Uterus (tissue), 2 donors: ENCODE data around the gene LRRC49.

Source experiments
- POLR2A ChIP-seq, 2 donors: fragments of 450-650 bp; IDR thresholded peaks; one replicate each; pipeline ENCODE4 v1.6.1; 2016; ENCODE audit warnings: antibody characterized with exemption in 2 of 2, mild to moderate bottlenecking in 1 of 2, moderate library complexity in 1 of 2
- TF ChIP-seq, protein P1 (sequence below), 4 experiments: fragments of 200-600 bp in 2 of 4; fragments of 450-650 bp in 2 of 4; sonication (generic) in 2 of 4; IDR thresholded peaks; one replicate each; pipeline ENCODE4 v1.5.1; 2016 to 2019; ENCODE audit warnings: antibody characterized with exemption in 4 of 4, mild to moderate bottlenecking in 2 of 4, moderate library complexity in 1 of 4

DNA sequence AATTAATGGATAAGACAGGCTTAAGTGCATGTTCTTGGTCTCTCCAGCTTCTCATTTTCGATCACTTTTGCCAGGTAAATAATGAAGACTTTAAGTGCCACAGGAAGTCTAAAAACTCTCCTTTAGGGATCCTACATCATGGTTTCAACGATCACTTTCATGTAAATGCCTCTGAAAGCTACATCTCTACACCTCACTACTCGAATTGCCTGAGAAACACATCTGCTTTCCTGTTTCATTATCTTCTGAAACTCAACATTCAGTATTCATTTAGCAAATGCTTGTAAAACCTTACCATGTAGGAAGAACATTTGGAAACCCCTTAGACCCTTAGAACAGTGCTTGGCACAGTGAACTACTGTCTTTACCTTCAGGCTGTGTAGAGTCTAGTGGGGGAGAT lies 16.6 kb upstream of the LRRC49 start:
- TF ChIP-seq POLR2A (IDR thresholded peaks at IDR 0.05), result no peak
- TF ChIP-seq, protein P1, sequence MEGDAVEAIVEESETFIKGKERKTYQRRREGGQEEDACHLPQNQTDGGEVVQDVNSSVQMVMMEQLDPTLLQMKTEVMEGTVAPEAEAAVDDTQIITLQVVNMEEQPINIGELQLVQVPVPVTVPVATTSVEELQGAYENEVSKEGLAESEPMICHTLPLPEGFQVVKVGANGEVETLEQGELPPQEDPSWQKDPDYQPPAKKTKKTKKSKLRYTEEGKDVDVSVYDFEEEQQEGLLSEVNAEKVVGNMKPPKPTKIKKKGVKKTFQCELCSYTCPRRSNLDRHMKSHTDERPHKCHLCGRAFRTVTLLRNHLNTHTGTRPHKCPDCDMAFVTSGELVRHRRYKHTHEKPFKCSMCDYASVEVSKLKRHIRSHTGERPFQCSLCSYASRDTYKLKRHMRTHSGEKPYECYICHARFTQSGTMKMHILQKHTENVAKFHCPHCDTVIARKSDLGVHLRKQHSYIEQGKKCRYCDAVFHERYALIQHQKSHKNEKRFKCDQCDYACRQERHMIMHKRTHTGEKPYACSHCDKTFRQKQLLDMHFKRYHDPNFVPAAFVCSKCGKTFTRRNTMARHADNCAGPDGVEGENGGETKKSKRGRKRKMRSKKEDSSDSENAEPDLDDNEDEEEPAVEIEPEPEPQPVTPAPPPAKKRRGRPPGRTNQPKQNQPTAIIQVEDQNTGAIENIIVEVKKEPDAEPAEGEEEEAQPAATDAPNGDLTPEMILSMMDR (IDR thresholded peaks at IDR 0.05), result no peak
